GM23338 (cell line): ENCODE results near the gene HRH2. TPM values are rescaled to one million over a fixed set of nuclear protein-coding genes. Genes with fewer than 3 reads are reported as not detected.

Experiments used
- EZH2phosphoT487 ChIP-seq: fragments of 200-600 bp; sonication (generic); IDR thresholded peaks from one replicate; pipeline ENCODE4 v1.8.1; 2018; ENCODE audit warnings: antibody characterized with exemption; ENCODE audit not compliant: unreplicated experiment
- NANOG ChIP-seq: IDR thresholded peaks from 2 replicates; pipeline ENCODE4 v1.6.1; 2016; ENCODE audit warnings: antibody characterized with exemption, borderline replicate concordance
- POLR2AphosphoS5 ChIP-seq: IDR thresholded peaks from 2 replicates; pipeline ENCODE4 v1.6.1; 2016; ENCODE audit warnings: antibody characterized with exemption, low read depth
- ZNF114 ChIP-seq: fragments of 250-450 bp; sonication (Bioruptor Pico); IDR thresholded peaks from 2 replicates; pipeline ENCODE4 v1.5.0; 2020; ENCODE audit warnings: mild to moderate bottlenecking, moderate library complexity
- polyA plus RNA-seq: library from polyadenylated mRNA; unstranded; fragments of >200 nt; fragmentation: Nextera tagmentation; extraction: Ambion mirVana; gene quantifications from 2 replicates; pipeline ENCODE4 v1.2.1, GENCODE V29; 2016
- total RNA-seq: library from RNA; depleted of rRNA; stranded (reverse); fragments of >200 nt; shearing (Covaris generic); gene quantifications from 2 replicates; pipeline ENCODE4 v1.2.3, GENCODE V29; 2014
- TF ChIP-seq, protein P1 (sequence below): fragments of 250-450 bp; sonication (Bioruptor Pico); IDR thresholded peaks from 2 replicates; pipeline ENCODE4 v1.5.0; 2020; ENCODE audit warnings: mild to moderate bottlenecking, moderate library complexity
- TF ChIP-seq, protein P2 (sequence below): IDR thresholded peaks from one replicate; pipeline ENCODE4 v1.6.1; 2018; ENCODE audit warnings: antibody characterized with exemption; ENCODE audit not compliant: unreplicated experiment

HRH2 gene
- total and polyA plus RNA-seq, 2 experiments from 2014 or later = 6.8 to 7.0 TPM

DNA sequence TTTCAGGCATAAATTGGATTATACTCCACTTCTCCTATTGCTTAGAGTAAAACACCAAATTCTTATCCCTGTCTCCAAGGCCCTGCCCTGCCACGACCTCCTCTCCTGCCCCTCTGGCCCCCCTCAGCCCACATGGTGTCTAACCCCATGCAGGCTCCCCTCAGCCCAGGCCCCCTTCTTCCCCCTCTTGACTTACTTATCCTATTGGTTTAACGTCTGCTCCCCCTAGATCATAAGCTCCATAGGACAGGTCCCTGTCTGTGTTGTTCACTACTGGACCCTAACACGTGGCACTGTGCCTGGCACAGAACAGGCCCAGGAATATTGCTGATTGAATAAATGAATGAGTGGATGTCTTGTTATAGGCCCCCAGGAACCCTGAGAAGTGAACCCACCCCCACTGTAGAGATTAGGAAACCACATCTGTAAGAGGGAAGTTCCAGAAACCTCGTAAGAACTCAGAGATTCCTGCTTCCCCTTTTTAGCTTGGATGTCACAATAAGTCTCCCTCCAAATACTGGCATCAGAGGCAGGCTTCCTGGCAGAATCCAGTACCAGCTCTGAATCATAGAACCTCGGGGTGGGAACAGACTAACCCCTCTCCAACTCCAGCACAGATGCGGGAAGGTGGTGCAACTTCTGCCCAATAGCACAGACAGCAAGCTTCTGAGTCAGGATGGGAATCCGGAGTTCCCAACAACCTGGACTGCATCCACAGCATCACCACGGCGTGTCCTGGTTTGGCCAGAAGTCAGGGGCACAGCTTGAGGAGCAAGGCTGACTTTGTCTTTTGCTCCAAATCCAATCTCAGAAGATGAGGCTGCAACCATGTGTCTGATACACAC is 31.5 kb downstream of the HRH2 start (continued):
- TF ChIP-seq, protein P1, sequence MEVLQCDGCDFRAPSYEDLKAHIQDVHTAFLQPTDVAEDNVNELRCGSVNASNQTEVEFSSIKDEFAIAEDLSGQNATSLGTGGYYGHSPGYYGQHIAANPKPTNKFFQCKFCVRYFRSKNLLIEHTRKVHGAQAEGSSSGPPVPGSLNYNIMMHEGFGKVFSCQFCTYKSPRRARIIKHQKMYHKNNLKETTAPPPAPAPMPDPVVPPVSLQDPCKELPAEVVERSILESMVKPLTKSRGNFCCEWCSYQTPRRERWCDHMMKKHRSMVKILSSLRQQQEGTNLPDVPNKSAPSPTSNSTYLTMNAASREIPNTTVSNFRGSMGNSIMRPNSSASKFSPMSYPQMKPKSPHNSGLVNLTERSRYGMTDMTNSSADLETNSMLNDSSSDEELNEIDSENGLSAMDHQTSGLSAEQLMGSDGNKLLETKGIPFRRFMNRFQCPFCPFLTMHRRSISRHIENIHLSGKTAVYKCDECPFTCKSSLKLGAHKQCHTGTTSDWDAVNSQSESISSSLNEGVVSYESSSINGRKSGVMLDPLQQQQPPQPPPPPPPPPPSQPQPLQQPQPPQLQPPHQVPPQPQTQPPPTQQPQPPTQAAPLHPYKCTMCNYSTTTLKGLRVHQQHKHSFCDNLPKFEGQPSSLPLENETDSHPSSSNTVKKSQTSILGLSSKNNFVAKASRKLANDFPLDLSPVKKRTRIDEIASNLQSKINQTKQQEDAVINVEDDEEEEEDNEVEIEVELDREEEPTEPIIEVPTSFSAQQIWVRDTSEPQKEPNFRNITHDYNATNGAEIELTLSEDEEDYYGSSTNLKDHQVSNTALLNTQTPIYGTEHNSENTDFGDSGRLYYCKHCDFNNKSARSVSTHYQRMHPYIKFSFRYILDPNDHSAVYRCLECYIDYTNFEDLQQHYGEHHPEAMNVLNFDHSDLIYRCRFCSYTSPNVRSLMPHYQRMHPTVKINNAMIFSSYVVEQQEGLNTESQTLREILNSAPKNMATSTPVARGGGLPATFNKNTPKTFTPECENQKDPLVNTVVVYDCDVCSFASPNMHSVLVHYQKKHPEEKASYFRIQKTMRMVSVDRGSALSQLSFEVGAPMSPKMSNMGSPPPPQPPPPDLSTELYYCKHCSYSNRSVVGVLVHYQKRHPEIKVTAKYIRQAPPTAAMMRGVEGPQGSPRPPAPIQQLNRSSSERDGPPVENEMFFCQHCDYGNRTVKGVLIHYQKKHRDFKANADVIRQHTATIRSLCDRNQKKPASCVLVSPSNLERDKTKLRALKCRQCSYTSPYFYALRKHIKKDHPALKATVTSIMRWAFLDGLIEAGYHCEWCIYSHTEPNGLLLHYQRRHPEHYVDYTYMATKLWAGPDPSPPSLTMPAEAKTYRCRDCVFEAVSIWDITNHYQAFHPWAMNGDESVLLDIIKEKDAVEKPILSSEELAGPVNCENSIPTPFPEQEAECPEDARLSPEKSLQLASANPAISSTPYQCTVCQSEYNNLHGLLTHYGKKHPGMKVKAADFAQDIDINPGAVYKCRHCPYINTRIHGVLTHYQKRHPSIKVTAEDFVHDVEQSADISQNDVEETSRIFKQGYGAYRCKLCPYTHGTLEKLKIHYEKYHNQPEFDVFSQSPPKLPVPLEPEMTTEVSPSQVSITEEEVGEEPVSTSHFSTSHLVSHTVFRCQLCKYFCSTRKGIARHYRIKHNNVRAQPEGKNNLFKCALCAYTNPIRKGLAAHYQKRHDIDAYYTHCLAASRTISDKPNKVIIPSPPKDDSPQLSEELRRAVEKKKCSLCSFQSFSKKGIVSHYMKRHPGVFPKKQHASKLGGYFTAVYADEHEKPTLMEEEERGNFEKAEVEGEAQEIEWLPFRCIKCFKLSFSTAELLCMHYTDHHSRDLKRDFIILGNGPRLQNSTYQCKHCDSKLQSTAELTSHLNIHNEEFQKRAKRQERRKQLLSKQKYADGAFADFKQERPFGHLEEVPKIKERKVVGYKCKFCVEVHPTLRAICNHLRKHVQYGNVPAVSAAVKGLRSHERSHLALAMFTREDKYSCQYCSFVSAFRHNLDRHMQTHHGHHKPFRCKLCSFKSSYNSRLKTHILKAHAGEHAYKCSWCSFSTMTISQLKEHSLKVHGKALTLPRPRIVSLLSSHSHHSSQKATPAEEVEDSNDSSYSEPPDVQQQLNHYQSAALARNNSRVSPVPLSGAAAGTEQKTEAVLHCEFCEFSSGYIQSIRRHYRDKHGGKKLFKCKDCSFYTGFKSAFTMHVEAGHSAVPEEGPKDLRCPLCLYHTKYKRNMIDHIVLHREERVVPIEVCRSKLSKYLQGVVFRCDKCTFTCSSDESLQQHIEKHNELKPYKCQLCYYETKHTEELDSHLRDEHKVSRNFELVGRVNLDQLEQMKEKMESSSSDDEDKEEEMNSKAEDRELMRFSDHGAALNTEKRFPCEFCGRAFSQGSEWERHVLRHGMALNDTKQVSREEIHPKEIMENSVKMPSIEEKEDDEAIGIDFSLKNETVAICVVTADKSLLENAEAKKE (CRISPR knock-in tag) = no peak
- TF ChIP-seq POLR2AphosphoS5 (no peak), ZNF114 (no peak), NANOG (no peak), EZH2phosphoT487 (no peak)
- TF ChIP-seq, protein P2, sequence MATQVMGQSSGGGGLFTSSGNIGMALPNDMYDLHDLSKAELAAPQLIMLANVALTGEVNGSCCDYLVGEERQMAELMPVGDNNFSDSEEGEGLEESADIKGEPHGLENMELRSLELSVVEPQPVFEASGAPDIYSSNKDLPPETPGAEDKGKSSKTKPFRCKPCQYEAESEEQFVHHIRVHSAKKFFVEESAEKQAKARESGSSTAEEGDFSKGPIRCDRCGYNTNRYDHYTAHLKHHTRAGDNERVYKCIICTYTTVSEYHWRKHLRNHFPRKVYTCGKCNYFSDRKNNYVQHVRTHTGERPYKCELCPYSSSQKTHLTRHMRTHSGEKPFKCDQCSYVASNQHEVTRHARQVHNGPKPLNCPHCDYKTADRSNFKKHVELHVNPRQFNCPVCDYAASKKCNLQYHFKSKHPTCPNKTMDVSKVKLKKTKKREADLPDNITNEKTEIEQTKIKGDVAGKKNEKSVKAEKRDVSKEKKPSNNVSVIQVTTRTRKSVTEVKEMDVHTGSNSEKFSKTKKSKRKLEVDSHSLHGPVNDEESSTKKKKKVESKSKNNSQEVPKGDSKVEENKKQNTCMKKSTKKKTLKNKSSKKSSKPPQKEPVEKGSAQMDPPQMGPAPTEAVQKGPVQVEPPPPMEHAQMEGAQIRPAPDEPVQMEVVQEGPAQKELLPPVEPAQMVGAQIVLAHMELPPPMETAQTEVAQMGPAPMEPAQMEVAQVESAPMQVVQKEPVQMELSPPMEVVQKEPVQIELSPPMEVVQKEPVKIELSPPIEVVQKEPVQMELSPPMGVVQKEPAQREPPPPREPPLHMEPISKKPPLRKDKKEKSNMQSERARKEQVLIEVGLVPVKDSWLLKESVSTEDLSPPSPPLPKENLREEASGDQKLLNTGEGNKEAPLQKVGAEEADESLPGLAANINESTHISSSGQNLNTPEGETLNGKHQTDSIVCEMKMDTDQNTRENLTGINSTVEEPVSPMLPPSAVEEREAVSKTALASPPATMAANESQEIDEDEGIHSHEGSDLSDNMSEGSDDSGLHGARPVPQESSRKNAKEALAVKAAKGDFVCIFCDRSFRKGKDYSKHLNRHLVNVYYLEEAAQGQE = no peak
